Measurements from ENCODE around the gene KCNMB4.

KCNMB4 gene

DNA sequence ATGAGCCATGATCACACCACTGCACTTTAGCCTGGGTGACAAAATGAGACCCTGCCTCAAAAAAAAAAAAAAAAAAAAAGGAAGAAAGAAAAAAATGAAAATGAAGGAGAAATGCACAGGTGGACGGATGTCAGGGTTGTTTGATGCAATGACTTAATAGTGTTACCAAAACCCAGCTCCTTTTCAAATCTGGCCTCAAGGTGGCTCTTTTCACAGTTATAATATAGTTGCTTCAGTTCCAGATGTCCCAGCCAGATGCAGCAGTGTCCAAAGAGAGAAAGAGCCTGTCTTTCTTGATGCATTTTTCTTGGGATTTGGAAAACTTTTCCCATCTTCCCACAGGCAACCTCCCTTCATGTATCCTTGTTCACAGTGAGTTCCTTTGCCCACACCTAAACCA, 36.5 kb downstream of the KCNMB4 start:
- Histone ChIP-seq H3K4me1 (ENCODE audit: control insufficient read depth, insufficient read depth, low read length) (no peaks in the 10 kb centered on the region), H3K9me3 (ENCODE audit: control insufficient read depth, insufficient read depth, low read depth, low read length) (no peaks in the 10 kb centered on the region), H3K9ac (ENCODE audit: low read length) (no peak overlapping the region), H3K27ac (ENCODE audit: low read depth, low read length) (no peak overlapping the region), H3K36me3 (ENCODE audit: control insufficient read depth, insufficient read depth, low read length) (peaks cover 59% of the 10 kb centered on the region), H3K4me3 (ENCODE audit: low read depth, low read length) (no peak overlapping the region), H3K27me3 (ENCODE audit: control insufficient read depth, insufficient read depth, low read length) (no peaks in the 10 kb centered on the region)

DNA sequence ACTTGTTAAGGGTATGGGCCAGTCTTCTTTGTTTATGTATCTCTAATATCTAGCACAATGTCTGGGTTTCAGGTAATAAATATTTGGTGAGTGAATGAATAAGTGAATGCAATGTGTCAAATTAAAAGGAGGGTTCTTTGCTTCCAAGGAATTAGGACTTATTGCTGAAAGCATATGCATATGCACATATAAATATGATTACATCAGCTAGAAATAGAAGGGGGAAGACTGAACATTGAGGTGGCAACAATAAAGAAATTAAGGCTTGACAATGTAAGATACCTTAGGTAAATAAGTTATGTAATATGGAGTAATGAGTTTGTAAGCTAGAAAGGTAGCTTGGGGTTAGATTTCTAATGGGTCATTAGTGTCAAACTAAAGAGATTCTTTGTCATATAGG, 37.7 kb downstream of the KCNMB4 start:
- Histone ChIP-seq H3K36me3 (ENCODE audit: control insufficient read depth, insufficient read depth, low read length) (peaks cover 57% of the 10 kb centered on the region), H3K9me3 (ENCODE audit: control insufficient read depth, insufficient read depth, low read depth, low read length) (no peaks in the 10 kb centered on the region), H3K4me3 (ENCODE audit: low read depth, low read length) (no peak overlapping the region), H3K9ac (ENCODE audit: low read length) (no peak overlapping the region), H3K27me3 (ENCODE audit: control insufficient read depth, insufficient read depth, low read length) (no peaks in the 10 kb centered on the region), H3K27ac (ENCODE audit: low read depth, low read length) (no peak overlapping the region), H3K4me1 (ENCODE audit: control insufficient read depth, insufficient read depth, low read length) (no peaks in the 10 kb centered on the region)

DNA sequence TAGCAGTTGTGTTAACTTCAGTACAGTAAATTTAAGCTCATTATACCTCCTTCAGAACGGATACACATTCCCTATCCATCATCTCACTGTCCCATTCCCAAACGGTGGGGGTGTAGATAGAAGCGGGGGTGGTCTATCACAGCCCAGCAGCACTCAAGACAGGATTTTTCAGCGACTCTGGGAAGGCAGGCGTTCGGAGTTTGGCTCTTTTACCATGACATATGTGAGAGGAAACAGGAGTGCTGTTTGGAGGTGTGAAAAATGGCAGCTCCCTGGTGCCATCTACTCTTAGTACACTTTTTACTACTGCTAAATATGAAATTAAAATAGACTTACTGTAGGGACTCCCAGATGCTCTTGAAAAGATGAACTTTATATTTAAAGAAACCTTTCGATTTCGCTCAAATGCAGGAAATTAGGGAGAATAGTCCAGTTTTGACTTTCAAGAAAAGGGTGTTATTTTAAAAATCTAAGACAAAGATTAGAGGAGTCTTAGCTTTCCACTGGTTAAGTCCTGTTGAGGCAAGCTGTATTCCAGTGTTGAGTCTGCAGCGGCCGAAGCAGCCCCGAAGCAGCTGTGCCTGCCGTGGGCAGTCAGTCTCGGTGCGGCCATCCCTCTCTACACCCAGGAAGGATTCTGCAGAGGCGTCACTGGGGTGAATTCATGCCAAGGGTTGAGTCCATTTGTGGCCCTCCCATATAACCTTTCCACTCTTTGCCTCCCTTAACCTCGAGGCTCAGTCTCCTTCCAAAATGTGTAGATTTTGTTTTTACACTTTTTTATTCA, 42.1 kb downstream of the KCNMB4 start:
- no peak overlapping the region for H3K4me3 ChIP-seq (ENCODE audit: low read depth, low read length)
- H3K27ac ChIP-seq (ENCODE audit: low read depth, low read length): no peak overlapping the region
- H3K9ac ChIP-seq (ENCODE audit: low read length): no peak overlapping the region
- H3K9me3 ChIP-seq (ENCODE audit: control insufficient read depth, insufficient read depth, low read depth, low read length): no peaks in the 10 kb centered on the region
- H3K36me3 ChIP-seq (ENCODE audit: control insufficient read depth, insufficient read depth, low read length): peaks cover 35% of the 10 kb centered on the region
- no peaks in the 10 kb centered on the region for H3K4me1 ChIP-seq (ENCODE audit: control insufficient read depth, insufficient read depth, low read length)
- no peaks in the 10 kb centered on the region for H3K27me3 ChIP-seq (ENCODE audit: control insufficient read depth, insufficient read depth, low read length)

DNA sequence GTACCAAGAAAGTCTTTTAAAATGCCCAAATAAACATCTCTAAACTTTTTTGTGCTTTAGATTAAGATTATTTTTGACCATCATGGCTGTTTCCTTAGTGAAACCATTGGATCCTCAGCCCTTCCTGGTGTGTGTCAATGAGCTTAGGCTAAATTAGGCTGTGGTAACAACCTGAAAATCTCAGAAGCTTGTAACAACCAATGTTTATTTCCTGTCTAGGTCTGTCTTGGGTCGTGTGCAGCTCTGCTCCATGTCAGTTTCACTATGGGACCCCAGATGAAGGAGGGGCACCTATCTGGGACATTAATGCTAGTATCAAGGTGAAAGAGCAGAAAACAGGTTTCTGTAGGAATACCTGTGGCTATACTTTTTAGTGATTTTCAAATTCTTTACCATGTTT, 49.9 kb downstream of the KCNMB4 start:
- Histone ChIP-seq H3K27ac (ENCODE audit: low read depth, low read length) (no peak overlapping the region), H3K4me3 (ENCODE audit: low read depth, low read length) (no peak overlapping the region), H3K27me3 (ENCODE audit: control insufficient read depth, insufficient read depth, low read length) (no peaks in the 10 kb centered on the region), H3K9ac (ENCODE audit: low read length) (no peak overlapping the region), H3K4me1 (ENCODE audit: control insufficient read depth, insufficient read depth, low read length) (no peaks in the 10 kb centered on the region), H3K36me3 (ENCODE audit: control insufficient read depth, insufficient read depth, low read length) (peaks cover 6% of the 10 kb centered on the region; the same call in 1 of the 2 replicates), H3K9me3 (ENCODE audit: control insufficient read depth, insufficient read depth, low read depth, low read length) (0 out of 2 replicates have a peak, but pooled peaks cover 3% of the 10 kb centered on the region)

DNA sequence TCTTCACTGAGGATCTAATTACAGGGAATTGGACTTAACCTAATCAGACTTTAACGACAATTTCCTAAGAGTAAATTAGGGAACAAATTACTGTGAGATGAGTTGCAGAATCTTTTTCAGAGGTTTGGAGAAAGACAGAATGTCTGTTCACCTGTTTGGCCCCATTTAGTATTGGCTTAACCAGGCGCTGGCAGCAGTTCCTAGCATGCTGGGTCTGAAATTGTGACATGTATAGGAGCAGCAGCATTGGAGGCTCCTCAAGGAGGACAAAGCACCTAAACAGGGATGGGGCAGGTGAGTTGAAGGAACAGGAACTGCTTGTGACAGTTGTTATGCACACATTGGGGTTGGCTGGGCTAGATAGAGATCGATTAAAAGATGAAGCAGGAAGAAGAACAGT, 51.0 kb downstream of the KCNMB4 start:
- Histone ChIP-seq H3K4me3 (ENCODE audit: low read depth, low read length) (no peak overlapping the region), H3K27me3 (ENCODE audit: control insufficient read depth, insufficient read depth, low read length) (no peaks in the 10 kb centered on the region), H3K27ac (ENCODE audit: low read depth, low read length) (no peak overlapping the region), H3K36me3 (ENCODE audit: control insufficient read depth, insufficient read depth, low read length) (peaks cover 6% of the 10 kb centered on the region; the same call in 1 of the 2 replicates), H3K9me3 (ENCODE audit: control insufficient read depth, insufficient read depth, low read depth, low read length) (0 out of 2 replicates have a peak, but pooled peaks cover 3% of the 10 kb centered on the region), H3K9ac (ENCODE audit: low read length) (no peak overlapping the region), H3K4me1 (ENCODE audit: control insufficient read depth, insufficient read depth, low read length) (no peaks in the 10 kb centered on the region)

DNA sequence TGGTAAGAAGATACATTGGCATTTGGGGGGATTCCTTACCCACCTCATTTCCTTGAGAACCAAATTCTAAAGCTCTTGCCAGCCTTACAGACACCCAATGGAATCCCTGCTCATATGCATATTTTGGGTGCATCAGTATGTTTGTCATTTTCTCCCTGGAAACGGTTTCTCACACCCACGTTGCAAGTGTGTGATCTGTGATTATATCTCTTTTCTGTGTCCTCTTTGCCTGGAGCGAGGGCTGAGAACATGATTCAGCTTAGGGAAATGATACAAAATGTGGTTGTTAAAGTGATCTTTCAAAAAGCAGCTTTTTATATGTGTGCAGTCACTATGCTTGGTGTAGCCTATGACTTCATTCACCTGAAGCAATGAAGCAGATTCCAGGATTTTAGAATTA, 52.0 kb downstream of the KCNMB4 start:
- 0 out of 2 replicates have a peak, but pooled peaks cover 3% of the 10 kb centered on the region for H3K9me3 ChIP-seq (ENCODE audit: control insufficient read depth, insufficient read depth, low read depth, low read length)
- H3K27ac ChIP-seq (ENCODE audit: low read depth, low read length): no peak overlapping the region
- peaks cover 6% of the 10 kb centered on the region; the same call in 1 of the 2 replicates for H3K36me3 ChIP-seq (ENCODE audit: control insufficient read depth, insufficient read depth, low read length)
- H3K4me3 ChIP-seq (ENCODE audit: low read depth, low read length): no peak overlapping the region
- H3K27me3 ChIP-seq (ENCODE audit: control insufficient read depth, insufficient read depth, low read length): no peaks in the 10 kb centered on the region
- H3K4me1 ChIP-seq (ENCODE audit: control insufficient read depth, insufficient read depth, low read length): no peaks in the 10 kb centered on the region
- H3K9ac ChIP-seq (ENCODE audit: low read length): no peak overlapping the region

DNA sequence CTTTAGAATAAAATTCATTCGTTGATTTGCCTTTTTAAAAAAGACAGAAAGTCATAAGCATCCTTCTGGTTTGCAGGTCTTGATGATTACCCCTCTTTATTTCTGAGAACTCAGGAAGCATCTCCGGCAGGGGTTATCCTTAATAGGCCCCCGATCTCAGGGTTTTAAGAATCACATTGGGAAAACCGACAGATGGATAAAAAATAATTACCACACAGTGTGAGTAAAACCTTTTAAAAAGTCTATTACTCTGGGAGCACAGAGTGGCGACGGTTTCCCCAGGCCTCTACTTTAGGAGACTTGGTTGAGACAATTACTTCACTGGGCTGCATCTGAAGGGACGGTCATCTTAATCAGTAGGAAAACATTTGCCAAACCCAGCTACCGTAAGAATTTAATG, 56.5 kb downstream of the KCNMB4 start:
- Histone ChIP-seq H3K27ac (ENCODE audit: low read depth, low read length) (no peak overlapping the region), H3K4me1 (ENCODE audit: control insufficient read depth, insufficient read depth, low read length) (no peaks in the 10 kb centered on the region), H3K9me3 (ENCODE audit: control insufficient read depth, insufficient read depth, low read depth, low read length) (0 out of 2 replicates have a peak, but pooled peaks cover 3% of the 10 kb centered on the region), H3K27me3 (ENCODE audit: control insufficient read depth, insufficient read depth, low read length) (no peaks in the 10 kb centered on the region), H3K4me3 (ENCODE audit: low read depth, low read length) (no peak overlapping the region), H3K9ac (ENCODE audit: low read length) (no peak overlapping the region), H3K36me3 (ENCODE audit: control insufficient read depth, insufficient read depth, low read length) (no peaks in the 10 kb centered on the region; the same call in 1 of the 2 replicates)

DNA sequence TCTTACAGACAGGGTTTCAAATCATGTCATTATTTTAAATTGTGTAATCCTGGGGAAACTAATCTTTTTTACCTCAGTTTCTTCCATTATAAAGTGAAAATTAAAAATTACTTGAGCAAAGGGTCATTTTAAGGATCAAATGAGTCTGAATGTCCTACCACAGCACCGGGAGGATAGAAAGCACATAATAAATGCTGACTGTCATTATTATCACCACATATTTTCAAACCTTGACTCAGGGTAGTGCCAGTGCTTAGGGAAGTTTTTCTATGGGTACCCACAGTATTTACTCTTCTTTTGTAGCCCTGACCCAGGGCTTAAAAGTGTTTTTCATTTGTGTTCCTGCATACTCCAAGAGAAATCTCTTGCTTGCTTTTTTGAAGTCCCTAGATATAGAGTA, 60.5 kb downstream of the KCNMB4 start:
- no peak overlapping the region for H3K27ac ChIP-seq (ENCODE audit: low read depth, low read length)
- H3K4me3 ChIP-seq (ENCODE audit: low read depth, low read length): no peak overlapping the region
- H3K4me1 ChIP-seq (ENCODE audit: control insufficient read depth, insufficient read depth, low read length): no peaks in the 10 kb centered on the region
- H3K9ac ChIP-seq (ENCODE audit: low read length): no peak overlapping the region
- no peaks in the 10 kb centered on the region for H3K27me3 ChIP-seq (ENCODE audit: control insufficient read depth, insufficient read depth, low read length)
- no peaks in the 10 kb centered on the region for H3K9me3 ChIP-seq (ENCODE audit: control insufficient read depth, insufficient read depth, low read depth, low read length)
- H3K36me3 ChIP-seq (ENCODE audit: control insufficient read depth, insufficient read depth, low read length): peaks cover 10% of the 10 kb centered on the region

DNA sequence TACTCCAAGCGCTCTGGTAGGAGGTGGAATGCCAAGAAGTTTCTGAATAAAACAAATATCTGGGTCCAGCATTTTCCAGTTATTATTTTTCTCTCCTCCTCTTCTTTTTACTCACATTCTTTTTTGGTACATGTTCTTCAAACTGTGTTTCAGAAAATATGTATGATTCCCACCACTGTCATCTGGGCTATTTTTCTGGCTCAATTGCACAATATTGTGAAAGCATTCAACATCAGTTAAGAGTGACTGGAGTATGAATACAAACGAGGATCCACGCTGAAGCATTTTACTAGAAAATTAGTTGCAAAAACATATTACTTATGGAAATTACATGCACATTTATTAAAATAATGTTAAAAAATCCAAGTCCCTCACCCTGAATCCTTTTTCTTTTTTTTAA, 61.5 kb downstream of the KCNMB4 start:
- H3K4me1 ChIP-seq (ENCODE audit: control insufficient read depth, insufficient read depth, low read length): no peaks in the 10 kb centered on the region
- peaks cover 16% of the 10 kb centered on the region for H3K36me3 ChIP-seq (ENCODE audit: control insufficient read depth, insufficient read depth, low read length)
- no peak overlapping the region for H3K9ac ChIP-seq (ENCODE audit: low read length)
- H3K27ac ChIP-seq (ENCODE audit: low read depth, low read length): no peak overlapping the region
- H3K27me3 ChIP-seq (ENCODE audit: control insufficient read depth, insufficient read depth, low read length): no peaks in the 10 kb centered on the region
- no peak overlapping the region for H3K4me3 ChIP-seq (ENCODE audit: low read depth, low read length)
- H3K9me3 ChIP-seq (ENCODE audit: control insufficient read depth, insufficient read depth, low read depth, low read length): no peaks in the 10 kb centered on the region

DNA sequence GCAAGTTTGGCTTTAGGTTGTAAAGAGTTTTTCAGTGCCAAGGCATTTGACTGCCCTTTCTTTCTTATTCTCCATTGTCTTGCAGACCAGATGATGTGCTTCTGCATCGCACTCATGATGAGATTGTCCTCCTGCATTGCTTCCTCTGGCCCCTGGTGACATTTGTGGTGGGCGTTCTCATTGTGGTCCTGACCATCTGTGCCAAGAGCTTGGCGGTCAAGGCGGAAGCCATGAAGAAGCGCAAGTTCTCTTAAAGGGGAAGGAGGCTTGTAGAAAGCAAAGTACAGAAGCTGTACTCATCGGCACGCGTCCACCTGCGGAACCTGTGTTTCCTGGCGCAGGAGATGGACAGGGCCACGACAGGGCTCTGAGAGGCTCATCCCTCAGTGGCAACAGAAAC, 64.3 kb downstream of the KCNMB4 start:
- H3K4me1 ChIP-seq (ENCODE audit: control insufficient read depth, insufficient read depth, low read length): no peaks in the 10 kb centered on the region
- H3K27me3 ChIP-seq (ENCODE audit: control insufficient read depth, insufficient read depth, low read length): no peaks in the 10 kb centered on the region
- H3K36me3 ChIP-seq (ENCODE audit: control insufficient read depth, insufficient read depth, low read length): peaks cover 26% of the 10 kb centered on the region
- H3K9ac ChIP-seq (ENCODE audit: low read length): no peak overlapping the region
- H3K9me3 ChIP-seq (ENCODE audit: control insufficient read depth, insufficient read depth, low read depth, low read length): peaks cover 6% of the 10 kb centered on the region
- H3K4me3 ChIP-seq (ENCODE audit: low read depth, low read length): no peak overlapping the region
- H3K27ac ChIP-seq (ENCODE audit: low read depth, low read length): no peak overlapping the region

DNA sequence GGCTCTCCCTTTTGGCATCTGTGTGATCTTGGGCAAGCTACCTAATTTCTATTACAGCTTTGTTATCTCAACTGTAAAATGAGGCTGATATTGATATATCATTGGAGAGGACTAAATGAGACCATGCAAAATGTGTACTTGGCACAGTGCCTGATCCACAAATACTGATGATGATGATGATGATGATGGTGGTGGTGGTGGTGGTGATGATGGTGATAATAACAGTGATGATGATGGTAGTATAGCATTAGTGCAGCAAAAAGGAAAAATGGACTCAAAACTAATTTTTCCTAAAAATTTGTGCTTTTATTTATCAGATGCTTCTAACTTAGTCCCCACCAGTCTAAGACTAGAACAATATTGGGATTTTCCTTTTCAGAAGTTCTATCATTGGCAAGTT, 70.7 kb downstream of the KCNMB4 start:
- no peak overlapping the region for H3K9ac ChIP-seq (ENCODE audit: low read length)
- H3K27me3 ChIP-seq (ENCODE audit: control insufficient read depth, insufficient read depth, low read length): no peaks in the 10 kb centered on the region
- H3K36me3 ChIP-seq (ENCODE audit: control insufficient read depth, insufficient read depth, low read length): peaks cover 16% of the 10 kb centered on the region; the same call in 1 of the 2 replicates
- peaks cover 7% of the 10 kb centered on the region for H3K9me3 ChIP-seq (ENCODE audit: control insufficient read depth, insufficient read depth, low read depth, low read length)
- H3K4me1 ChIP-seq (ENCODE audit: control insufficient read depth, insufficient read depth, low read length): no peaks in the 10 kb centered on the region
- H3K27ac ChIP-seq (ENCODE audit: low read depth, low read length): no peak overlapping the region
- no peak overlapping the region for H3K4me3 ChIP-seq (ENCODE audit: low read depth, low read length)

Measured in HUES6 (cell line).